ENCODE data around the gene ISLR. TPM values are rescaled to one million over a fixed set of nuclear protein-coding genes. Genes with fewer than 3 reads are reported as not detected.
"Not testable (repeated sequence)": the region's sequence is repeated elsewhere in the genome, so short reads cannot be mapped to it uniquely, and the experiment has no call there.

ISLR gene
- total RNA-seq, 1 donor from 2014 or later = 13.8 TPM

DNA sequence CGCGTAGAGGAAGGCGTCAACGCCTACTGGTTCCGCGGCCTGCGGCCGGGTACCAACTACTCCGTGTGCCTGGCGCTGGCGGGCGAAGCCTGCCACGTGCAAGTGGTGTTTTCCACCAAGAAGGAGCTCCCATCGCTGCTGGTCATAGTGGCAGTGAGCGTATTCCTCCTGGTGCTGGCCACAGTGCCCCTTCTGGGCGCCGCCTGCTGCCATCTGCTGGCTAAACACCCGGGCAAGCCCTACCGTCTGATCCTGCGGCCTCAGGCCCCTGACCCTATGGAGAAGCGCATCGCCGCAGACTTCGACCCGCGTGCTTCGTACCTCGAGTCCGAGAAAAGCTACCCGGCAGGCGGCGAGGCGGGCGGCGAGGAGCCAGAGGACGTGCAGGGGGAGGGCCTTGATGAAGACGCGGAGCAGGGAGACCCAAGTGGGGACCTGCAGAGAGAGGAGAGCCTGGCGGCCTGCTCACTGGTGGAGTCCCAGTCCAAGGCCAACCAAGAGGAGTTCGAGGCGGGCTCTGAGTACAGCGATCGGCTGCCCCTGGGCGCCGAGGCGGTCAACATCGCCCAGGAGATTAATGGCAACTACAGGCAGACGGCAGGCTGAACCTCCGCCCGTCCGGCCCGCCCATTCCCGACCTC, 39.0 kb upstream of the ISLR start:
- intact Hi-C loops (cut with DNase I) = loop anchor here (10.0 kb wide), 1 partner anchor 160 kb away; no protein-coding TSS in a partner anchor
- ATAC-seq (no peak), DNase-seq (ENCODE audit: missing footprints) (no peak)

- no peak for ATAC-seq
- intact Hi-C loops (cut with DNase I) = loop anchor here (10.0 kb wide), 1 partner anchor 160 kb away; no protein-coding TSS in a partner anchor
- no peak for DNase-seq (ENCODE audit: missing footprints)
These were observed 38.4 kb upstream of the ISLR start for GRCh38 chr15:74135041-74135565.

DNA sequence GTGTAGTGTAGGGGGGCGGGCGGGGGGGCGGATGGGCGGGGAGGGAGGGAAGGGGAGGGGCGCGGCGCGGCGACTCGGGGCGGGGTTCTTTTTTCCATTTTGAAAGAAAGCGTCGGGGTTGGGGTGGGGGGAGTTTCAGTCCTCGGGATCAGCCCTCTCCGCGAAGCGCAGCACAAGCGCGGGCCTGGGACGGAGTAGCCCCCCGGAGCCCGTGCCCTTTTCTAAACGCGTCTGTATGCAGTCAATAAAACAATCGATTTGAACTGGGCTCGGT, 37.0 kb upstream of the ISLR start:
- DNase-seq (ENCODE audit: missing footprints) = no peak
- intact Hi-C loops (cut with DNase I) = loop anchor here (2.0 to 10.0 kb wide), 2 partner anchors 42 to 162 kb away; no protein-coding TSS in a partner anchor
- ATAC-seq = no peak

- ATAC-seq (peak; percentile 14), DNase-seq (ENCODE audit: missing footprints) (no peak)
- intact Hi-C loops (cut with DNase I) = loop anchor here (2.0 to 10.0 kb wide), 2 partner anchors 42 to 162 kb away; no protein-coding TSS in a partner anchor
These were observed 36.5 kb upstream of the ISLR start for GRCh38 chr15:74136814-74137536.

DNA sequence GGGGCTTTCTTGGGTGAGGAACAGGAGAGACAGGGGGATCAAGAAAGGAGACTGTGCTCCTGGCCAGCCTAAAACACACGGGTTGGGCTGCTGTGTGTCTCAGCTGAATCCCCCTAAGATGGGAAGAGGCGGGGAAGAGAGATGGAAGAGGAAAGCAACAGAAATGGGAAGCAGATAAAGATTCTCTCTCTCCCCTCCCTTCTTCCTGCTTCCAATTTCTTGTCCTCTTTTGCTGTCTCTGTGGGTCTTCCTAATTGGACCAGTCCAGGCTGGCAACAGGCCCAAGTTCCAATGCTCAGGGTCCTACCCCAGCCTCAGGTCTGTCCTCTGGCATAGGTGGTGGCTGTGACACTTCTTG, 36.0 kb upstream of the ISLR start:
- ATAC-seq = no peak
- intact Hi-C loops (cut with DNase I) = loop anchor here (2.0 to 10.0 kb wide), 2 partner anchors 41 to 163 kb away; no protein-coding TSS in a partner anchor
- no peak for DNase-seq (ENCODE audit: missing footprints)

DNA sequence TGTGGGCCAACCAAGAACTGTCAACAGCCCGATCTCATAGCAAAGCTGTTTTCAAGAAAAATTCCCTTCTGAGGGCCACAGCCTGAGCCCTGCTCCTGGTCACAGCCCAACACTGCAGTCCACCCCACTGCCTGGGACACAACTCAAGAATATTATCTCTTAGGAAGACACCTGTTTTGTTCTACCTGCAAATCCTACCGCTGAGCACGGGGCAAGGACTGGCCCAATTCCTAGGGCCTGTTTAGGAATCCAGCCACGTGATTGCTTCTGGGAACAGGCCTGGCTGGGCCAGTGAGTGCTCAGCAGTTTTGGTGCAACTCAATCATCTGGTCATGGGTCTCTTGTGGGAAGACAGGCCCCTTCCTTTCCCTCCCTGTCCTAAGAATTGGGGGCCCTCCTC, 34.9 kb upstream of the ISLR start:
- intact Hi-C loops (cut with DNase I) = loop anchor here (10.0 kb wide), 1 partner anchor 164 kb away; no protein-coding TSS in a partner anchor
- no peak for DNase-seq (ENCODE audit: missing footprints)
- ATAC-seq = no peak

- no peak for DNase-seq (ENCODE audit: missing footprints)
- intact Hi-C loops (cut with DNase I) = no loop called here
- ATAC-seq = no peak
These were observed 31.9 kb upstream of the ISLR start for GRCh38 chr15:74141591-74141990.

DNA sequence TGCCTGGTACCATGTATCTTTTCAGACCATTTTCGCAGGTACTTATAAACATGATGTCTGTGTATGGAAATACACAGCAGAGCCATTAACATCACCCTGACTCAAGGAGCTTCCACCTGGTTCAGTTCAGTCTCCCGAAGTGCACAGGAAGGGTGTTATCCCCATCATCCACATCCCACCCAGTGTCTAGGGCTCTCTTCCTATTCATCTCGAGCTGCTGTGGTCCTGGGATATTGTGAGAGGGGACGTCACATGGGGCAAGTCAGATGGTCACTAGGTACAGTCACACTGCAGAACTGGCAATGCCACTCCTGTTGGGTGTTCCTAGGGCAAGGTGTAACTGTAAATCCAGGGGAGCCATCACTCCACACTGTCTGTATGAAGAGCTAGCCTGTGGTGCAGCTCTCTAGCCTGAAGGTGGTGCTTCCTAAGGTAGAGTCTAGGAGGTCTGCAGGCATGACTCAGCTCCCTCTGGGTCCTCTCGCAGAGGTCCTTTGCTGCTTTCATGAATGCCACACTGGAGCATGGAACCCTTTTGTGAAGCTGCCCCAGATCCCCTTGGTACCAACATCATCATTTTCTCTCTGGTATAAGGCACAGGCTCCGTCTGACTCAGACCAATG, 29.2 kb upstream of the ISLR start:
- DNase-seq (ENCODE audit: missing footprints) (no peak), ATAC-seq (peak; percentile 16)
- intact Hi-C loops (cut with DNase I) = no loop called here

DNA sequence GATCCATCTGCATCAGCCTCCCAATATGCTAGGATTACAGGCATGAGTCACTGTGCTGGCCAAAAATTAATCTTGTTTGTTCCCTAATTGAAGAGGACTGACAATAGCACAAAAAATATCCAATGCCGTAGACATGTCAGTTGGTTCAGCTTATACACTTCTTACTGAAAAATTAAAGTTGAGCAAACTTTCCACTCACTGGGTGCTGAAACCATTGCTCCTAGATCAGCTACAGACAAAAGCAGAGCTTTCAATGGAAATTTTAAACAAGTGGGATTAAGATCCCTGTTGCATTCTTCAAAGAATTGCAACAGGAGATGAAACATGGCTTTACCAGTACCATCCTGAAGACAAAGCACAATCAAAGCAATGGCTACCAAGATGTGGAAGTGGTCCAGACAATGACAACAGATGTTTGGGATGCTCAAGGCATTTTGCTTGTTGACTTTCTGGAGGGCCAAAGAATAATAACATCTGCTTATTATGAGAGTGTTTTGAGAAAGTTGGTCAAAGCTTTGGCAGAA, 27.2 kb upstream of the ISLR start:
- DNase-seq (ENCODE audit: missing footprints) (no peak), ATAC-seq (no peak)
- intact Hi-C loops (cut with DNase I) = no loop called here

- ATAC-seq = no peak
- DNase-seq (ENCODE audit: missing footprints) = no peak
- intact Hi-C loops (cut with DNase I) = no loop called here
These were observed 26.5 kb upstream of the ISLR start for GRCh38 chr15:74147051-74147450.

DNA sequence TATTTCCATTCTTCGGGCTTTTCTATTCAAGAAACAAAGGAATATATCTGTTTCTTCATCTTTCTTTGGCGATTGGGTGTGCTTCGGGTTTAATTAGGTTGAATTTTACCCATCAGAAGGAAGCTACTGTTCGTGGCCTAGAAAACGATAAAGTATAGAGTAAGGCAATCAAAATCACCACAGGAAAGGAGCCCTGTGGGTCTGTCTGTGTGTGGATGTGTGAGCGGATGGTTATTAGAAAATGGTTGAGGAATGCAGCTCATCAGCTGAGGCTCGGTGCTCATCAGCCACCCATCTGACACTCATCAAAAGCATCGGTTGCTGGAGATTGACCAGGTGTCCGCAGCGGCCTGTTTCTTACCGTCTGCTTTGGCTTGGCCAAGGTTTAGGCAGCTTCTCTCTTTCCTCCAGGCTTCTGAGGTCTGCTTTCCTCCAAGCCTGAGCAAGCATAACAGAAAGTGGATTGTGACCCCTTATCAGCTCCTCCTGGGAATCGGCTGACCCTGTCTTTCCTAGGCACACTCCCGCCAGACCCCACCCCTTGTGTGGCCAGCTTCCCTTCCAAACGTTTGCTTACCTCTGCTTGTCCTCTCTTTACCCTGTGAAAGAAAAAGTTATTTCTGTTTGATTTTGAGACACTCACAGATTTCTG, 17.6 kb upstream of the ISLR start:
- DNase-seq (ENCODE audit: missing footprints) = no peak
- no peak for ATAC-seq
- intact Hi-C loops (cut with DNase I) = no loop called here

DNA sequence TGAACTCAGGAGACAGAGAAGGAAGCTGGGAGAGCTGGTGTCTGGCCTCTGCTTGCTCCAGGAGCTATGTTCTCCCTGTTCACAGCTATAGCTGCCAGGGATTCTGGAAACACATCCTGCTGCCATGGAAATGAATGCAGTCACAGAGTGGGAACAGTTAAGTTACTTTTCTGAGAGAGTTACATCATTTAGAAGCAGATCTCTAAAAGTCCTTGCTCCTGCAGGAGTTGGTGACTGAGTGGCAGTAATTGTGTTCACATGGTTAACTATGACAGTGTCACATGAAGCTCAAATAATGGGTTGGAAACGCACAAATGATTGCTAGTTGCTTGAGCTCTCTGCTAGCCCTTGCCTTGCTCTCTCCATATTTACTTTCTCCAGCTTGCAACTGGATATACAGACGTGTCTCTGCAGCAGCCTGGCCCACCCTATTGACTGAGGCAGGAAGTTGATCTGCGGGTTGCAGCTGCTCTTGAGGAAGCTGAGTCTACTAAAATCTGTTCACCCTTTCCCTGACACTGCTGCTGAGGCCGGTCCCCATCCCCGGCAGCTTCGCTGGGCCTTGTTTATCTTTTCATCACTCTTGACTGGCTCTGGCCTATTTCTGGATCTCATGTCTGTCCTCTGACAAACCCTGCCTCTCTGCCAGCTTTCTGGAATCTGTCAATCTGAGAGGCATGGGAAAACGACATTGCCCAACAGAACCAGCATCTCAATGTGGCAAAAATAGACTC, 16.7 kb upstream of the ISLR start:
- ATAC-seq (peak; percentile 82), DNase-seq (ENCODE audit: missing footprints) (no peak)
- intact Hi-C loops (cut with DNase I) = loop anchor here (1.0 kb wide), 1 partner anchor 94 kb away; no protein-coding TSS in a partner anchor

GRCh38 chr15:74157868-74158827, 15.4 kb upstream of the ISLR start:
- intact Hi-C loops (cut with DNase I) = loop anchor here (1.0 kb wide), 1 partner anchor 93 kb away; no protein-coding TSS in a partner anchor
- ATAC-seq (no peak), DNase-seq (ENCODE audit: missing footprints) (no peak)

DNA sequence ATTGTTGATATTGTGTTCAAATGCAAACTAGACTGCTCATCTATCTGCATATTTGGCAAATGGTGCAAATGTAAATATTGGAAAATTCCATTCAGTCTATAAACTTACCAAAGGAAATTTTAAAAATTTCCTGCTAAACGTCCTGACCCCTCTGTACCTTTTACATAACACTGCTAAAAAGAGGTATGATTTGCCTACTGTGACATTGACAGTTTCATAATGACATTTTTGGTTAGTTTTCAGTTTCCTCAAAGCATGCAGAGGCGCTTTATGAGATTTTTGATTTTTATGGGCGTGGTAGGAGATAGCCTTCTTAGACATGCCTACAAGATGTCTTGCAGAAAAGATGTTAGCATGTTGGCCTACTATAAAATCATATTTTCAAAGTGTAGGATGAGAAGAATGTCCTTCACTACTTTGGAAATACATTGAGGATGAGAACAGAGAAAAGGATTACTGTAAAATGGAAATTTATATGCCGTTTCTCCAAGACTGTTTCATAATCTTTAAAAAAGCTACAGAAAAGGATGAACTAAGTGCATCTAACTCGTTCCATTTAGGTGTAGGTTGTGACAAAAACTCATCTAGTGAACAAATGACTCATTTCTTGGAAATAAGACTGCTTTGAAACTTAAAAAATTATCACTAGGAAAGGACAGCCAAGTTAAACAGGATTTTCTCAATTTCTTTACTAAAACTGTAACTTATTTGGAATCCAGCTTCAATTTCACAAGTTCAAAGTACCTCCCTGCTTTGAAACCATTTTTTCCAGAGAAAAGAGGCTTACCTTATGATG, 14.5 kb upstream of the ISLR start:
- intact Hi-C loops (cut with DNase I) = no loop called here
- DNase-seq (ENCODE audit: missing footprints) = no peak
- ATAC-seq = no peak

- ATAC-seq (no peak), DNase-seq (ENCODE audit: missing footprints) (no peak)
- intact Hi-C loops (cut with DNase I) = no loop called here
These were observed 13.7 kb upstream of the ISLR start for GRCh38 chr15:74159773-74160172.

DNA sequence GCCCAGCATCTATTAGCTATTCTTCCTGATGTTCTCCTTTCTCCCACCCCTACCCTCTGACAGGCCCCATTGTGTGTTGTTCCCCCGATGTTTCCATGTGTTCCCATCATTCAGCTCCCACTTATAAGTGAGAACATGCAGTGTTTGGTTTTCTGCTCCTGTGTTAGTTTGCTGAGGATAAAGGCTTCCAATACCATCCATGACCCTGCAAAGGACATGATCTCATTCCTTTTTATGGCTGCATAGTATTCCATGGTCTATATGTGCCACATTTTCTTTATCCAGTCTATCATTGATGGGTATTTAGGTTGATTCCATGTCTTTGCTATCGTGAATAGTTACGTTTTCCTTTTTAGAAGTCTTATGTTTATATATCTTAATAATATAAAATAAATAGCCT, 13.1 kb upstream of the ISLR start:
- intact Hi-C loops (cut with DNase I); ATAC-seq; DNase-seq (ENCODE audit: missing footprints): not testable (repeated sequence)

- DNase-seq (ENCODE audit: missing footprints); ATAC-seq; intact Hi-C loops (cut with DNase I): not testable (repeated sequence)
These were observed 11.3 kb upstream of the ISLR start for GRCh38 chr15:74162195-74162536.
